Measurements from ENCODE around the gene NUDT12.

The NUDT12 gene

DNA sequence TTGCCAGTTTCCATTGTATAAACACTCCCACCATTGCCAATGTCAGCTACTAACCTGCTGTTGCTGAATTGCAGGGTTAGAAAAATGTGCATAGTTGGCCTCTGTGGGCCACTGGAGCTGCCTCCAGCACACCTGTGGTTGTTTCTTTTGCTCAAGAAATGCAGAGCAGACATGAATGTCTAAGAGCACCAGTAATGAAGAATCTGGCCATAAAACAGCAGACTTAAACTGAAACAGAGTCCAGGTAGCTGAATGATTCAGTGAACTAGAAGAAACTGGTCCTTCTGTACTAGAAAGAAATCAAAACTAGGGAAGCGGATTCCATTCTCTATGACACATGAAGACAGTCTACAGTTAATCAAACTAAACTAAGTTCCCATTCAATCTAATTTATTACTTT is 48.2 kb downstream of the NUDT12 start:
- Histone ChIP-seq H3K36me3 (ENCODE audit: control insufficient read depth in 2 of 2, insufficient read depth in 1 of 2, low read length in 2 of 2) (no peaks in the 10 kb centered on the region), H3K4me3 (ENCODE audit: low read depth, low read length) (no peak overlapping the region), H3K4me1 (ENCODE audit: control insufficient read depth, insufficient read depth, low read length) (no peaks in the 10 kb centered on the region), H3K9me3 (ENCODE audit: control insufficient read depth, insufficient read depth, low read depth, low read length) (no peaks in the 10 kb centered on the region), H3K27ac (ENCODE audit: extremely low read depth, low read depth, low read length) (no peak overlapping the region)
- ChIA-PET CTCF (no interaction called here), POLR2A (no interaction called here)
- TF ChIP-seq ZNF350 (tag by site-specific recombination; IDR thresholded peaks at IDR 0.05) (no peak), TCF7L2 (IDR thresholded peaks at IDR 0.05; ENCODE audit: borderline replicate concordance, low read depth, low read length) (no peak), ZNF266 (tag by site-specific recombination; IDR thresholded peaks at IDR 0.05; ENCODE audit: low read depth) (no peak), GLIS2 (tag by site-specific recombination; IDR thresholded peaks at IDR 0.05) (no peak), ZSCAN30 (tag by site-specific recombination; IDR thresholded peaks at IDR 0.05) (no peak), KLF10 (tag by site-specific recombination; IDR thresholded peaks at IDR 0.05) (no peak), GLI2 (tag by site-specific recombination; IDR thresholded peaks at IDR 0.05; ENCODE audit: borderline replicate concordance, low read depth) (no peak), ZNF223 (tag by site-specific recombination; IDR thresholded peaks at IDR 0.05) (no peak), ZNF776 (tag by site-specific recombination; IDR thresholded peaks at IDR 0.05; ENCODE audit: borderline replicate concordance) (no peak), HOXA7 (CRISPR knock-in tag; IDR thresholded peaks at IDR 0.05; ENCODE audit: borderline replicate concordance) (no peak), MZF1 (tag by site-specific recombination; IDR thresholded peaks at IDR 0.05; ENCODE audit: borderline replicate concordance) (no peak), ZNF792 (tag by site-specific recombination; IDR thresholded peaks at IDR 0.05) (no peak), ZNF112 (tag by site-specific recombination; IDR thresholded peaks at IDR 0.05) (no peak)
- TF ChIP-seq, protein P1, sequence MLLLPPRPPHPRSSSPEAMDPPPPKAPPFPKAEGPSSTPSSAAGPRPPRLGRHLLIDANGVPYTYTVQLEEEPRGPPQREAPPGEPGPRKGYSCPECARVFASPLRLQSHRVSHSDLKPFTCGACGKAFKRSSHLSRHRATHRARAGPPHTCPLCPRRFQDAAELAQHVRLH (tag by site-specific recombination; IDR thresholded peaks at IDR 0.05), result no peak
- TF ChIP-seq, protein P2, sequence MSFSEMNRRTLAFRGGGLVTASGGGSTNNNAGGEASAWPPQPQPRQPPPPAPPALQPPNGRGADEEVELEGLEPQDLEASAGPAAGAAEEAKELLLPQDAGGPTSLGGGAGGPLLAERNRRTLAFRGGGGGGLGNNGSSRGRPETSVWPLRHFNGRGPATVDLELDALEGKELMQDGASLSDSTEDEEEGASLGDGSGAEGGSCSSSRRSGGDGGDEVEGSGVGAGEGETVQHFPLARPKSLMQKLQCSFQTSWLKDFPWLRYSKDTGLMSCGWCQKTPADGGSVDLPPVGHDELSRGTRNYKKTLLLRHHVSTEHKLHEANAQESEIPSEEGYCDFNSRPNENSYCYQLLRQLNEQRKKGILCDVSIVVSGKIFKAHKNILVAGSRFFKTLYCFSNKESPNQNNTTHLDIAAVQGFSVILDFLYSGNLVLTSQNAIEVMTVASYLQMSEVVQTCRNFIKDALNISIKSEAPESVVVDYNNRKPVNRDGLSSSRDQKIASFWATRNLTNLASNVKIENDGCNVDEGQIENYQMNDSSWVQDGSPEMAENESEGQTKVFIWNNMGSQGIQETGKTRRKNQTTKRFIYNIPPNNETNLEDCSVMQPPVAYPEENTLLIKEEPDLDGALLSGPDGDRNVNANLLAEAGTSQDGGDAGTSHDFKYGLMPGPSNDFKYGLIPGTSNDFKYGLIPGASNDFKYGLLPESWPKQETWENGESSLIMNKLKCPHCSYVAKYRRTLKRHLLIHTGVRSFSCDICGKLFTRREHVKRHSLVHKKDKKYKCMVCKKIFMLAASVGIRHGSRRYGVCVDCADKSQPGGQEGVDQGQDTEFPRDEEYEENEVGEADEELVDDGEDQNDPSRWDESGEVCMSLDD (tag by site-specific recombination; IDR thresholded peaks at IDR 0.05), result no peak
- TF ChIP-seq, protein P3, sequence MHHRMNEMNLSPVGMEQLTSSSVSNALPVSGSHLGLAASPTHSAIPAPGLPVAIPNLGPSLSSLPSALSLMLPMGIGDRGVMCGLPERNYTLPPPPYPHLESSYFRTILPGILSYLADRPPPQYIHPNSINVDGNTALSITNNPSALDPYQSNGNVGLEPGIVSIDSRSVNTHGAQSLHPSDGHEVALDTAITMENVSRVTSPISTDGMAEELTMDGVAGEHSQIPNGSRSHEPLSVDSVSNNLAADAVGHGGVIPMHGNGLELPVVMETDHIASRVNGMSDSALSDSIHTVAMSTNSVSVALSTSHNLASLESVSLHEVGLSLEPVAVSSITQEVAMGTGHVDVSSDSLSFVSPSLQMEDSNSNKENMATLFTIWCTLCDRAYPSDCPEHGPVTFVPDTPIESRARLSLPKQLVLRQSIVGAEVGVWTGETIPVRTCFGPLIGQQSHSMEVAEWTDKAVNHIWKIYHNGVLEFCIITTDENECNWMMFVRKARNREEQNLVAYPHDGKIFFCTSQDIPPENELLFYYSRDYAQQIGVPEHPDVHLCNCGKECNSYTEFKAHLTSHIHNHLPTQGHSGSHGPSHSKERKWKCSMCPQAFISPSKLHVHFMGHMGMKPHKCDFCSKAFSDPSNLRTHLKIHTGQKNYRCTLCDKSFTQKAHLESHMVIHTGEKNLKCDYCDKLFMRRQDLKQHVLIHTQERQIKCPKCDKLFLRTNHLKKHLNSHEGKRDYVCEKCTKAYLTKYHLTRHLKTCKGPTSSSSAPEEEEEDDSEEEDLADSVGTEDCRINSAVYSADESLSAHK (tag by site-specific recombination; IDR thresholded peaks at IDR 0.05), result no peak
- TF ChIP-seq, protein P4, sequence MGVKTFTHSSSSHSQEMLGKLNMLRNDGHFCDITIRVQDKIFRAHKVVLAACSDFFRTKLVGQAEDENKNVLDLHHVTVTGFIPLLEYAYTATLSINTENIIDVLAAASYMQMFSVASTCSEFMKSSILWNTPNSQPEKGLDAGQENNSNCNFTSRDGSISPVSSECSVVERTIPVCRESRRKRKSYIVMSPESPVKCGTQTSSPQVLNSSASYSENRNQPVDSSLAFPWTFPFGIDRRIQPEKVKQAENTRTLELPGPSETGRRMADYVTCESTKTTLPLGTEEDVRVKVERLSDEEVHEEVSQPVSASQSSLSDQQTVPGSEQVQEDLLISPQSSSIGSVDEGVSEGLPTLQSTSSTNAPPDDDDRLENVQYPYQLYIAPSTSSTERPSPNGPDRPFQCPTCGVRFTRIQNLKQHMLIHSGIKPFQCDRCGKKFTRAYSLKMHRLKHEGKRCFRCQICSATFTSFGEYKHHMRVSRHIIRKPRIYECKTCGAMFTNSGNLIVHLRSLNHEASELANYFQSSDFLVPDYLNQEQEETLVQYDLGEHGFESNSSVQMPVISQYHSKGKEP (tag by site-specific recombination; IDR thresholded peaks at IDR 0.05), result no peak

DNA sequence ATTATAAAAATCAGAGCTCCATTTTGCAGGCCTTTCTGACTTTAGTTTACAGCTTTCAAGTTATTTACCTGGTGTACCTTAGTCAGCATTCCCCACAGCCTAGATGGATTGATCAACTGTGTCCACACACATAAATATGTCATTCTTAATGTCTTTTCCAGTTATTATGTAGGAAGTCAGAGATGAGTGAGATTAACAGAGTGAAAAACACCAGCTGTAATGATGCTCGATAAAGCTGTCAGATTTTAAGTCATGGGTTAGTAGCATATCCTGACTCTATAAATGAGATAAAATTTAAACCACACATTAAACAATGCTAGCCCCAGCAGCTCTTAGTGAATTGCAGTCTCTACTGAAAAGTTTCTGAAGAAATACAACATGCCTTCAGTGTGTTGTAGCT is 48.9 kb downstream of the NUDT12 start:
- TF ChIP-seq ZNF211 (tag by site-specific recombination; IDR thresholded peaks at IDR 0.05; ENCODE audit: low read depth) (no peak), ZNF10 (tag by site-specific recombination; IDR thresholded peaks at IDR 0.05) (no peak), ZNF658 (tag by site-specific recombination; IDR thresholded peaks at IDR 0.05) (no peak)
- TF ChIP-seq, protein P5, sequence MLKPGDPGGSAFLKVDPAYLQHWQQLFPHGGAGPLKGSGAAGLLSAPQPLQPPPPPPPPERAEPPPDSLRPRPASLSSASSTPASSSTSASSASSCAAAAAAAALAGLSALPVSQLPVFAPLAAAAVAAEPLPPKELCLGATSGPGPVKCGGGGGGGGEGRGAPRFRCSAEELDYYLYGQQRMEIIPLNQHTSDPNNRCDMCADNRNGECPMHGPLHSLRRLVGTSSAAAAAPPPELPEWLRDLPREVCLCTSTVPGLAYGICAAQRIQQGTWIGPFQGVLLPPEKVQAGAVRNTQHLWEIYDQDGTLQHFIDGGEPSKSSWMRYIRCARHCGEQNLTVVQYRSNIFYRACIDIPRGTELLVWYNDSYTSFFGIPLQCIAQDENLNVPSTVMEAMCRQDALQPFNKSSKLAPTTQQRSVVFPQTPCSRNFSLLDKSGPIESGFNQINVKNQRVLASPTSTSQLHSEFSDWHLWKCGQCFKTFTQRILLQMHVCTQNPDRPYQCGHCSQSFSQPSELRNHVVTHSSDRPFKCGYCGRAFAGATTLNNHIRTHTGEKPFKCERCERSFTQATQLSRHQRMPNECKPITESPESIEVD (tag by site-specific recombination; IDR thresholded peaks at IDR 0.05), result 0 out of 2 replicates have a peak, but pooled peaks have one; percentile 7
- ChIA-PET CTCF (interaction anchor here (0.7 to 1.0 kb wide), 2 partner anchors 12 to 253 kb away, joined by 3 read pairs; no protein-coding TSS in a partner anchor), POLR2A (no interaction called here)
- H3K9me3 ChIP-seq (ENCODE audit: control insufficient read depth, insufficient read depth, low read depth, low read length), result no peaks in the 10 kb centered on the region
- H3K4me1 ChIP-seq (ENCODE audit: control insufficient read depth, insufficient read depth, low read length), result no peaks in the 10 kb centered on the region
- no peak overlapping the region for H3K4me3 ChIP-seq (ENCODE audit: low read depth, low read length)
- H3K36me3 ChIP-seq (ENCODE audit: control insufficient read depth in 2 of 2, insufficient read depth in 1 of 2, low read length in 2 of 2), result no peaks in the 10 kb centered on the region
- no peak overlapping the region for H3K27ac ChIP-seq (ENCODE audit: extremely low read depth, low read depth, low read length)
